Lung microvascular endothelial cell (primary cell): ENCODE data around the gene LGALS8. TPM values are rescaled to one million over a fixed set of nuclear protein-coding genes. Genes with fewer than 3 reads are reported as not detected.
A peak's percentile ranks its signal among the peaks of the same experiment; 100 is the strongest.
"Not testable (repeated sequence)": the region's sequence is repeated elsewhere in the genome, so short reads cannot be mapped to it uniquely, and the experiment has no call there.

Source experiments
- DNase-seq, 2 donors: peaks; one replicate each; pipeline versions ENCODE4 v3.0.0 to v3.0.0-alpha.2; 2010; ENCODE audit warnings: low read depth in 2 of 2
- total RNA-seq: library from RNA; depleted of rRNA; stranded (reverse); fragments of >200 nt; gene quantifications from 2 replicates; pipeline ENCODE4 v1.2.1, GENCODE V29; 2014

Gene LGALS8
- 91.5 and 124 TPM in 2 replicates for total RNA-seq

DNA sequence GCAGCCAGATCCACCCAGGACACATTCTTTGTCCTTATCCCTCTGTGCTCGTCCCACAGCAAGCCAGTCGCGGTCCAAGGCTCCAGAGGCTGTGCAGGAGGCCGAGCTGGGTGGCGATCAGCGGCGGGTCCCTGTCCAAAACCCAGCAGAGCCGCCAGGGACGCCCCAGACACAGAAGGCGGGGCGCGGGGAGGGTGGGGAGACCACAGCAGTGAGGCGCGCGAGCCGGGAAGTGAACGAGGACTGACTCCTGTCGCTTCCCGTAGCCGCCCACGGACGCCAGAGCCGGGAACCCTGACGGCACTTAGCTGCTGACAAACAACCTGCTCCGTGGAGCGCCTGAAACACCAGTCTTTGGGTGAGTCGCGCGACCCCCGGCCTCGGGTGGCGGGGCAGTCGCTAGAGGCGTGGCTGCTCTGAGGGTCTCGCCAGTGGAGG lies at the start of gene LGALS8:
TSS of gene LGALS8 (plus strand) at position 279 of the 438 bp plus-strand sequence. CDS start 2,089 bp downstream, outside the sequence.
- peak; percentile 85 to 89 for DNase-seq

DNA sequence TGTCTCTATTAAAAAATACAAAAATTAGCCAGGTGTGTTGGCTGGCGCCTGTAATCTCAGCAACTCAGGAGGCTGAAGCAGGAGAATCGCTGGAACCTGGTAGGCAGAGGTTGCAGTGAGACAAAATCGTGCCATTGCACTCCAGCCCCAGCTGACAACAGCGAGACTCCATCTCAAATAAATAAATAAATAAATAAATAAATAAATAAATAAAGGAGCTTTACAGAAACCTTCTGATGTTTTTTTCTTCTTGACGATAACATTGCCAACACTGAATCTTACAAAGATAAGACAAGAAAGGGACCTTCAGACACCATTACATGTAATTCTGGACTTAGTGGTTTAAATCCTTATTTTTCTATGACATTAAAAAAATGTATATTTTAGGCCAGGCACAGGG lies 47.8 kb upstream of the LGALS8 start:
- DNase-seq: no peak

DNA sequence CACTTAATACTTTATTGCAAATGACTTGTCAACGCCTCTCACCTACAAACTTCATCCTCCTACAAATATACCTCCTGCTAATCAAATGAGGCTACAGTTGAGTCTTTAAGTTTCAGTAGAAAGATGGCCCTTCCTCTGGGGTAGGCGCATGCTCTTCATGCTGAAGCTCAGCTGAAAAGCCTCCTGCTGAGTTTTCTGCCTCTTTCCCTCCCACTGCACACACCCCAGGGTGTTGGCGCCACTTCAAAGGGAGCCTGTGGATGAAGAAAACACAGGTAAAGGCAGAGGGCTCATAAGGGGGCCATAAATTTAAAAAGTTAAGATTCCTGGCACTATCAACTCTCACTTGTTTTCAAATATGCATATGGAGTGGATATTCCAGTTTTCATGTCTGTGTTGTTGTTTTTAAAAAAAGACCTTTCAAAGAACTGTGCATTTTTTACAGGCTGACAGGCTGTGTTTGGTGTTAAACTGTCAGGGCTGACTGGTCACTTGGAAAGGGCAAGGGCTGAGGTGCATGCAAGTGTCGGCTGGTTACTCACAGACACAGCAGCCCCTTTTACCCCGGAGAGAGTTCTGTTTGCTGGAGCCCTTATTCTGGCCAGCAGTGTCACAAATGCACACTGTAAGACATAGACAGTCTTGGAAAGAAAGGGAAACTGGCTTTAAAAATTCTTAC lies 42.9 kb upstream of the LGALS8 start:
- DNase-seq: no peak

DNA sequence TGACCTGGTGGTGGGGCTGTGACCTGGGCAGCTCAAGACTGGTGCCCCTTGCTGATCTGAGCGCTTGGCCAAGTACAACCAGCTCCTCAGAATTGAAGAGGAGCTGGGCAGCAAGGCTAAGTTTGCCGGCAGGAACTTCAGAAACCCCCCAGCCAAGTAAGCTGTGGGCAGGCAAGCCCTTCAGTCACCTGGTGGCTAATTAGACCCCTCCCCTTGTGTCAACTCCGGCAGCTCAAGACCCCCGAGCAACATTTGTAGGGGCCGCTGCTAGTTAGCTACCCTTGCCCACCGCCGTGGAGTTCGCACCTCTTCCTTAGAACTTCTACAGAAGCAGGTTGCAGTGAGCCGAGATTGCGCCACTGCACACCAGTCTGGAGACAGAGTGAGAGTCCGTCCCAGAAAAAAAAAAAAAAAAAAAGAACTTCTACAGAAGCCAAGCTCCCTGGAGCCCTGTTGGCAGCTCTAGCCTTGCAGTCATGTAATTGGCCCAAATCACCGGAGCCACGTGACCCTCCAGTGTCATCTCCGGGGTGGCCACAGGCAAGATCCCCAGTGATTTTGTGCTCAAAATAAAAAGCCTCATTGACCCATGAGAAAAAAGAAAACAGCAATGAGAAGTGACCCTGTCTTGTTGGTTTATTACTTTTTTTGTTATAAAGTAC lies 39.3 kb upstream of the LGALS8 start:
- no peak for DNase-seq

DNA sequence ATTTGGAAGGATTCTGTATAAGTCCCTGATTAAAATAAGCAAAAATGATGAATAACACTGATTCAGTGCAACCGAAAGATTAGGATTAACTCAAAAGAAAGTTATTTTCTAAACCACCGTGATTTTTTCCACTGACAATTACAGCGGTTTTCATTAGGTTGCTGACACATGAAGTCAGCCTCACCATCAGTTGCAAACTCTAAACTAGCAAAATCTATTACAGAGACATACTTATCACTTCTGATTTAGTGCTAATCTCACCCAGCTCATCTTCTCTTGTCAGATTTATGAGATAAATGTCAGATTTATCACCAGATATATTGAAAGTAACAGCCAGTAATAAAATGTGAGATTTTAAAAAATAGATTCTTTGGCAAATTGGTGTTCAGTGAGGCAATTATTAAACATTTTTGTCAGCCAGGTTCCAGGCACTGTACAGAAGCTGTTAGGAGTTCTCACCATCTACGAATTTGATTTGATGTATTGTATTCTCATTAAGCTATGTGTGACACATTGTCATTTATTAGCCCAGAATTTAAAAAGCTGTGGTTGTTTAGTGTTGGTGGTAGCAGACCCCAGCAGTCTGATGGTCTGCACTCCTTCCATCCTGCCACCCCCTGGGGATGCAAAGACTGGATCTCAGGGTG lies 37.3 kb upstream of the LGALS8 start:
- no peak for DNase-seq

DNA sequence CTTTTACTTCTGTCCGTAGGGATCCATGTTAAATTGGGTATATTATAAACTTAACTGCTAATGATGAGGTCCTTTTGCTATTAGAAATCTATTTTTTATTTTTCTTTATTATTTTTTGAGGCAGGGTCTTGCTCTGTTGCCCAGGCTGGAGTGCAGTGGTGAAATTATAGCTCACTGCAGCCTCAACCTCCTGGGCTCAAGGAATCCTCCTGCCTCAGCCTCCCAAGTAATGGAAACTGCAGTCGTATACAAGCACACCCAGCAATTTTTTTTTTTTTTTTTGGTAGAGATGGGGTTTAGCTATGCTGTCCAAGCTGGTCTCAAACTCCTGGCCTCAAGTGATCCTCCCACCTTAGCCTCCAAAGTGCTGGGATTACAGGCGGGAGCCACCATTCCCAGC lies 34.6 kb upstream of the LGALS8 start:
- not testable (repeated sequence) for DNase-seq

DNA sequence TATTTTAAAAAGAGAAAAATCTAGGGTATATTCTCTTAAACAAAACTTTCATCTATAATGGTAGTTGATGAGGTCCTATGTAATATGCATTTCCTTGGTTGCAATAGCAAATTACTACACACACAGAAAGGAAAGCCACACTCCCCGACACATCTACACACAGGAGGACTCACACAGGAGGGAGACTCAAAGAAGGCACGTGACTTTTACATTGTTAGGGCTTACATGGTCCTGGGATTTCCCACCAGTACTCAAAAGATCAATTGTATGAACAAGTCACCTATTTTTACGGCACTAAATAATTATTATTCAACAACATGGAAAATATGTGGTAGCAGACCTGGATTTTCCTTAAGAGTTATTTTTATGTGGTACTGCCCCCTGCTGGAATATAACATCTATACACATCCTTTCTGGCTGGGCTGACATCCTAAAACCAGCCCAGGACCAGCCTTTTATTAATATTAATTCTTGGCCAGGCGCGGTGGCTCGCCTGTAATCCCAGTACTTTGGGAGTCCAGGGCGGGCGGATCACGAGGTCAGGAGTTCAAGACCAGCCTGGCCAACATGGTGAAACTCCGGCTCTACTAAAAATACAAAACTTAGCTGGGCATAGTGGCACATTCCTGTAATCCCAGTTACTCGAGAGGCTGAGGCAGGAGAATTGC lies 33.9 kb upstream of the LGALS8 start:
- peak; percentile 67 to 79 for DNase-seq

DNA sequence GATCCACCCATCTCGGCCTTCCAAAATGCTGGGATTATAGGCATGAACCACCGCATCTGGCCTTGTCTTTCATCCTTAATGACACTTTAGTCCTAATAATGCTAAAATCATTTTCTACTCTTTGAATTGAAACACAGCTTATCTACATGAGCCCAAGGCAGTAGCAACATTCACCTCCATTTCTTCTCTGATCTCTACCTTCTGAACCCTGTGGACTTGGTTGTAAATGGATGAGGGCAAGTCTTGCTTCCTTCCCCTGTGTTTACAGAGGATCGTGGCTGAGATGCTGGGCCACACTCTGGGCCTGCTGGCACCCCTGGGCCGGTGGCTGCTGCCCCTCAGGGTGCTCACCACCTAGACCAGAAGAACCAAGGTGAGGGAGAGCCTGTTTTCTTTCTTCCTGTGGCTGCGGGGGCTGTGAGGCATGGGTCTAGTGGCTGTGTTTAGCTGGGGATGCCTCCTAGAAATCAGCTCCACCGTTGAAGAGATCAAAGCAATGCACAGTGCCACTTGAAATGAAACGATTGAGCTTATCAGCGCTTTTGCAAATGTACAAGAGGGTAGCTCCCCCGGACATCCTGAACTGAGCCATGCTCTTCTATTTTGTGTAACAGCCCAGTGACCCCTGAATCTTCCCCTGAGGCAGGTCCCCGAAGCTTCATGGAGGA lies 32.2 kb upstream of the LGALS8 start:
- DNase-seq: no peak

DNA sequence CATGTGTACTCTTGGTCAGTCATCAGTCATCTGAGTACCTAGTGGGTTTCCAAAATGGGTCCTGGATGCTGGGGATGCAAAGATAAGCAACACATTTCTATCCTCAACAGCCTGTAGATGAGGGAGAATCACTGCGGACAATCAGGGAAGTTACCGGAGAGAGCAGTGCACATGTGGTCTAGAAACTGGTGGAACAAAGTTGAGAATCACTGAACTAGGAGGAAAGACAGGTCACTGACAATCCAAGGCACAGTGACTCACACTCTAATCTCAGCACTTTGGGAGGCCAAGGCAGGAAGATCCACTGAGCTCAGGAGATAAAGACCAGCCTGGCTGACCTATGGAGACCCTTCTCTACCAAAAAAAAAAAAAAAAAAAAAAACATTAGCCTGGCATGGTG lies 31.4 kb upstream of the LGALS8 start:
- DNase-seq: no peak

DNA sequence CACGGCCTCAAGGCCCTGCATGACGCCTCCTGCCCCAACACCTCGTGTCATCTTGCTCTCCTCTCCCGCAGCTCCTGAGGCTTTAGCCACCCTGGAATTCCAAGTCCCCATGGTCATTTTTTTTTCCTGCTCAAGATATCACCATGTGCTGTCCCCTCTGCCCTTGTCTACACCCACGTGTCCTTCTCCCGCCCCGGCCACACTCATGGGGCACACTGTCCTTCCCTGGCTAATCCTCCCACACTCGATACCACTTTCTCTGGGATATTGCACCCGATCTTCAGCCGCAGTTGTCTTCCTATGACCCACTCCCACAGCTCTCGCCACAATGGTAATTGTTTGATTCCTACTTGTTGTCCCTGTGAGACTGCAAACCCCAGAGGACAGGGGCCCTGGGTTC lies 29.7 kb upstream of the LGALS8 start:
- DNase-seq: no peak

DNA sequence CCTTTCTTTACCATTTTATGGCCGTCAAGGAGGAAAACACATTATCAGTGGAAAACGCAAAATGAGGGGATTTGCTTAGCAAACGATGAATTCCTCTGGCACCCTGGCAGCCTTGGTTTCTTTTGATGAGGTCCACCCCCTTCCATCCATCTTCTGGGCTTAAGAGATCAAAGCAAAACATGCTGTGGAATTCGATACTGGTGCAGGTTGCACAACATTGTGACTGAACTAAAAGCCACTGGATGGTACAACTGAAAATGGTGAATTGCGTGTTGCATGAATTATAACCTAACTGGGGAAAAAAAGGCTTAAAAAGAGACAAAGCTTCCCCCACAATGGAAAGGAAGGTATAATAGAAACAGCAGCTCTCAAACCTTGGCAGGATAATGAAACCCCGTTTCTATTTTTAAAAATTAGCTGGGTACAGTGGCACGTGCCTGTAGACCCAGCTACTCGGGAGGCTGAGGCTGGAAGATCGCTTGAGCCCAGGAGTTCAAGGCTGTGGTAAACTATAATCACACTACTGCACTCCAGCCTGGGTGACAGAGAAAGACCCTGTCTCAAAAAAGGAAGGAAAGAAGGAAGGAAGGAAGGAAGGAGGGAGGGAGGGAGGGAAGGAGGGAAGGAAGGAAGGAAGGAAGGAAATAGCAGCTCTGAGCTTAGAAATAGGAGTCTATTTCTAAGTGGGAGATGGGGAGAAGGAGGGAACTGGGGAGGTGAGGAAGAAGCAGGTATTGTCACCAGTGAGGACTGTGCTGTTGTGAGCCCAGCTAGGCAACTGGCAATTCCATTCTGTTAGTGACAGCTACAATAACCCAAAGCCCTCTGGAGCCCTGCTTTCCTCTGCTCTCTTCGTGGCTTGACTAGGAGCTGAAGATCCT lies 29.0 kb upstream of the LGALS8 start:
- no peak for DNase-seq

DNA sequence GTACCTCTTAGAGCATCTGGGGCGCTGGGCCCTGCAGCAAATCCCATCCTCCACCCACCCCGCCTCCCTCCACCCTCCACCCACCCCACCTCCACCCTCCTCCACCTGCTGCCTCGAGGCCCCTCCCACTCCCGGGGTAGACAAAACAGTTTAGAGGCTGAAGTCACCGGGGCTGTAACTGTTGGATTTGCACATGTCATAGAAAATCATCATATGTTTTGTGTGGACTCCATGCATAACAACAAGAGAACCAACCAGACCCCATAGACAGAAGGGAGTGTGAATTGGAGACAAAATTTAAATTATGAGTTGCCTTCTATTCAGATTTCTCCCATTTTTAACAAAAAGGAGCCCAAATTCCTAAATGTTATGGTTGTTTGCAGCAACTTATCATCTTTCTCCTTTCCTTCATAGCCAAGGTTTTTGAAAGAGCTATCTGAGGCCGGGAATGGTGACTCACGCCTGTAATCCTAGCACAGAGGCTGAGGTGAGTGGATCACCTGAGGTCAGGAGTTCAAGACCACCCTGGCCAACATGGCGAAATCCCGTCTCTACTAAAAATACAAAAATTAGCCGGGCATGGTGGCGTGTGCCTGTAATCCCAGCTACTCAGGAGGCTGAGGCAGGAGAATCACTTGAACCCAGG lies 28.2 kb upstream of the LGALS8 start:
- no peak for DNase-seq

DNA sequence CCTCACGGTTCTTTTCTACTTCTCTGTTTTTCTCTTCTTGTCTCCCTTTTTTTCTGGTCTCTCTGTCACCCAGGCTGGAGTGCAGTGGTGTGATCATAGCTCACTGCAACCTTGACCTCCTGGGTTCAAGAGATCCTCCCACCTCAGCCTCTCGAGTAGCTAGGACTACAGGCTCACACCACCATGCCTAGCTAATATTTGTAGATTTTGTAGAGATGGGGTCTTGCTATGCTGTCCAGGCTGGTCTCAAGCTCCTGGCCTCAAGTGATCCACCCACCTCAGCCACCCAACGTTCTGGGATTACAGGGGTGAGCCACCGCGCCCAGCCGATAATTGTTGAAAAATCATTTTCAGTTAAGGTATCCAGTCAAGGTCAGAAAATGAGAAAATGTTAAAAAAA lies 25.9 kb upstream of the LGALS8 start:
- DNase-seq: no peak

DNA sequence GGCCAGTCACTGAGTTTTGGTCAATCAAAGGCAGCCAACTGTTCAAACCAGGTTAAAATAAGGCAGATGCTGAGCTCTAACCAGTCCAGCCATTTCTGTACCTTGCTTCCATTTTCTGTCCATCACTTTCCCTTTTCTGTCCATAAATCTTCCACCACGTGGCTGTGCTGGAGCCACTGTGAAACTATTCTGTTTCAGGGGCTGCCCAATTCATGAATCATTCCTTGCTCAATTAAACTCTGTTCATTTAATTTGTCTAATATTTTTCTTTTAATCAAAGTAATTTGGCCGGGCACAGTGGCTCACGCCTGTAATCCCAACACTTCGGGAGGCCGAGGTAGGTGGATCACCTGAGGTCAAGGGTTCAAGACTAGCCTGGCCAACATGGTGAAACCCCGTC lies 22.7 kb upstream of the LGALS8 start:
- DNase-seq: no peak

DNA sequence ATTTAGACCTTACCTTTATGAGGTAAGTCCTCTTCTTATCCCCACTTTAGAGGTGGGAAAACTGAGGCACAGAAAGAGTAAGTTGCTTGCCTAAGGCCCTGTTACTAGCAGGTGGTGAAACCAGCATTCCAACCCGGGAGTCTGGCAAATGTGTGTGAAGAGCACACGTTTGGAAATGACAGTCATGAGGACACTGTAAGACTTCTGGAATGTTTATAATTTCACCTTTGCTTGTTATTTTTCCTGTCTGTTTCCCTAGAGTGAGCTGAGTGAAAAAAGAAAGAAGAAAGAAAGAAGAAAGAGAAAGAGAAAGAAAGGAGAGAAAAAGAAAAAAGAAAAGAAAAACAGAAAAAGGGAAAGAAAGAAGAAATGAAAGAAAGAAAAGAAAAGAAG lies 21.2 kb upstream of the LGALS8 start:
- peak; percentile 23 to 70 for DNase-seq

DNA sequence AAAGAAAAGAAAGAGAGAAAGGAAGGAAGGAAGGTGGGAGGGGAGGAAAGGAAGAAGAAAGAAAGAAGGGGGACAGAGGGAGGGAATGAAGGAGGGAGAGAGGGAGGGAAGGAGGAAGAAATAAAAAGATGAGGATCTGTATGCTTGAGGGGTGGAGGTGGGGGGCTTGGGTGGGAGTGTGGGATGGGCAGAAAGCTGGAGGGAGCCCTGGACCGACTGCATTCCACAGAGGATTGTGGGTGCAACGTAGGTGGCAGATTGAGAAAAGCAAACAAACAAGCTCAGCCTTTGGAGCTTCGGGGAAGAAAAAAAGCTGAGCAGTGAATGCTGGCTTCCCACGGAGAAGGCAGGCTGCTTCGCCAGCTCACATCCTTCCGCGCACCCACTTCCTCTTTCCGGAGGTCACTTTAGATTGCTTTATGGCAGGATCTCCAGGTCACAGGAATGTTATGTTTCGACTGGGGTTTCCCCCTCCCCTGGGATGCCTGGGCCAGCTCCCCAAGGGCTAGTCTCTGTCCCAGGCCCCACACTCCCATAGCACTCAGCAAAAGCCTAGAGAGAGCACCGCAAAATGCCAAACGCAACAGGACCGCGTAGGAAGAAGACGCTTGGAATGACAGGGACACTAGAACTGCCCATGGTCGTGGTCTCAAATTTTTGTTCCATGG lies 20.7 kb upstream of the LGALS8 start:
- peak; percentile 83 to 86 for DNase-seq

DNA sequence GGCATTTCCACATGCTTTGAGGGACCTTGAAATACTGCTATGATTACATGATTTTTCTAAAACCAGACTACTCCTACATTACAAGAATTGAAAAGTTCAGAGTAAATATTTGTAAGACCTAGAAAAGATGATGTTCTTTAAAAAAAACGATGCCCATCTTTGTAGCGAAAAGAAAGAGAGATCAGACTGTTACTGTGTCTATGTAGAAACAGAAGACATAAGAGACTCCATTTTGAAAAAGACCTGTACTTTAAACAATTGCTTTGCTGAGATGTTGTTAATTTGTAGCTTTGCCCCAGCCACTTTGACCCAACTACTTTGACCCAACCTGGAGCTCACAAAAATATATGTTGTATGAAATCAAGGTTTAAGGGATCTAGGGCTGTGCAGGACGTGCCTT lies 19.4 kb upstream of the LGALS8 start:
- DNase-seq: not testable (repeated sequence)

DNA sequence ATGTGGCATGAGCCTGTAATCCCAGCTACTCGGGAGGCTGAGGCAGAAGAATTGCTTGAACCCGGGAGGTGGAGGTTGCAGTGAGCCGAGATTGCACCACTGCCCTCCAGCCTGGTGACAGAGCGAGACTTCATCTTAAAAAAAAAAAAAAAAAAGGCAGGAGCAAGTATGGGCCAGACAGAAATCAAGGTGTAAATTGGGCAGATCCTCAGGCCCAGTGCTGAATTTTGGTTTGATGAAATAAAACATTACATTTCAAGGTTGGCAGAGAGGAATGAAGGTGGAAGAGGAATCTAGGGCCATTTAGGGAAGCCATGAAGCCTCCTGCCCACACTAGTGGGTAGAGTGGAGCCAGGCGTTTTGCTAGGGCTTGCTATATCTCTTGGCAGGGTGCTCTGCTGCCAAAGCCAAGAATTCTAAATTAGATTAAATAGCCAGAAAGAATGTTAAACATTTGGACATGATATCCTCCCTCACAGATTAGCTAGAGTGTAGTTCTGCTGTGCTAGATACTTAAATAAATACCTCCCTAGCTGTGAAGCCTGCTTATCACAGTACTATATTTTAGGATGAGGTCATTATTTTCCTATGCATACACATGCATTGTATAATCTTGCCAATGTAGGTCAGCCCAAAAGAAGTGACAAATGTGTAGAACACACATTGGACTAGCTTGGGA lies 16.6 kb upstream of the LGALS8 start:
- DNase-seq: peak in 1 of 2 donors; percentile 67

DNA sequence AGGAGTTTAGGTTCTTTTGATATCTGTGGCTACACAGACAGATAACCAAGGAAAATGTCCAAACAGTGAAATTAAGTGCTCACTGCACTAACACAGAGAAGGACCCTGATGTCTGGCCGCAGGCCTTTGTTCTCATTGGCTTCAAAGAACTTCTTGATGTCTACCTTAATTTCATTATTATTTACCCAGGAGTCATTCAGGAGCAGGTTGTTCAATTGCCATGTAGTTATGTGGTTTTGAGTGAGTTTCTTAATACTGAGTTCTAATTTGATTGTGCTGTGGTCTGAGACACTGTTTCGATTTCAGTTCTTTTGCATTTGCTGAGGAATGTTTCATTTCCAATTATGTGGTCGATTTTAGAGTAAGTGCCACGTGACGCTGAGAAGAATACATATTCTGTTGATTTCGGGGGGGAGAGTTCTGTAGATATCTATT lies 15.2 kb upstream of the LGALS8 start:
- no peak for DNase-seq
